HL-60/S4 treated with retinoic acid at 250 ng/mL for 4 days and 3 days (cell line): ENCODE results near the gene HIVEP3.

Source experiments
- in situ Hi-C: fragments of 300-500 bp; cut with MboI; formaldehyde crosslinking; loops from 2 replicates; pipeline ENCODE4 v1.7.0; 2022; ENCODE audit warnings: low sequenced_read_pairs

HIVEP3 gene

DNA sequence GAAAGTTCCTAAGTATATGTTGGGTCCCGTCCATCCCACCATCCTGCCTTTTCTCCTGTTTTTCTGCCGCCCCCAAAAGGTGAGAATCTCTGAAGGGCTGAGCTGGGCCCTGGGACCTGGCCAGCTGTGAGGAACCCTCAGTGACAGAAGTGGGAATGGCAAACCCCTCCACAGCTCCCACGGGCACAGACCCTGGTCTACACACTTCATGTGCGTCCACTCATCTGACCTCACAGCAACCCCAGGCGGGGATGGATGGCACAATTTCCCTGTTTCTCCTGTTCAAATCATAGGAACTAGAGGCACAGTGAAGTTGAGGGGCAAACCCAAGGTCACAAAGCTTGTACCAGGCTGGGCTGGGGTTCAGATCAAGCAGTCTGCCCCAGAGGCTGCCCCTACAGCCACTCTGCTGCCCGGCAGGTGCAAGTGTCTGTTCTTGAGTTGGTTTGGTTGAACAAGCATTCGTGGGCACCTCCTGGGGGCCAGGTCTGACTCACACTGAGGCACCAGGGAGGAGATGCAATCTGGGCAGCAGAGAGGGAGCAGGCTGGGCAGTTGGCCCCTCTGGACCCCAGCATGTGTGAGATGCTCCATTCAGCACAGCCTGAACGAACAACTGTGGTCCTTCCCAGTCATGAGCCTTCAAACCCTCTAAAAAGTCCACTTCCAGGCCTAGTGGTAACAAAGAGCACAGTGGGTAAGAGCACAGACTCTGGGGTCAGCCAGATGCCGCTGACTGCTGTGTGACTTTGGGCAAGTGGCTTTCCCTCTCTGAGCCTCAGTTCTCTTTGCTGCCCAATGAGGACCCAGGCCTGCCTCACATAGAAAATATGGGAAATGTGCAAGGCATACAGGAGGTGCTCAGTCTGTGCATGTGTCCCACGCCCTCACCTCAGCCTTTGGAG lies 438.3 kb downstream of the HIVEP3 start:
- in situ Hi-C loops, result no loop called here

- in situ Hi-C loops, result no loop called here
These were observed 438.9 kb downstream of the HIVEP3 start for GRCh38 chr1:41479808-41480160.

GRCh38 chr1:41479000-41479807 lies 439.5 kb downstream of the HIVEP3 start:
- in situ Hi-C loops, result no loop called here

GRCh38 chr1:41478118-41478748 lies 440.5 kb downstream of the HIVEP3 start:
- in situ Hi-C loops, result no loop called here

DNA sequence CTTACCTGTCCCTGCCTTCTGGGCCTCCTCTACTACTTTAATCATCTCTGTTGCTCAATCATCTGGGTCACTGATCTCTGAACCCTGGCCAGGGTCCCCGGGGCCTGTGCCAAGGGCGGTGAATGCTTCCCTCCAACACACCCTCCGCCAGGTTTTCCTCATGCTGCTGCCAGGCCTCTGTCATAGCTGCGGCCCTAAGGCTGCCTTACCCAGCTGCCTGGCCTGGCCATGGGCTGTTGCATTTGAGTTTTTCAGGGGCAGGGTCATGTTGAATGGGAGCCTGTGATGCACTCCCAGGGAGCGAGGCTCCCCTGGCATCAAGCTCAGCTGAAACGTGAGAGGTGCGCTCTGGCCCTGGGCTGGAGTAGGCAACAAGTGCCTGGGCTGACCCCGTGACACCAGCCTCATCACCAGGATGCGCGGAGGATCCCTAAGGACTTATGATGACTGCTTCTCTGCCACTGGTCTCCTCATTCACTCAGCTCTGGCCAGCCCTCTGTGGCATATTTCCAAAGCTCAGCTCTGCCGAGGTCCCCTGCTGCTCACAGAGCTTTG lies 441.8 kb downstream of the HIVEP3 start:
- in situ Hi-C loops, result no loop called here

GRCh38 chr1:41475859-41476567 lies 442.7 kb downstream of the HIVEP3 start:
- in situ Hi-C loops, result no loop called here

DNA sequence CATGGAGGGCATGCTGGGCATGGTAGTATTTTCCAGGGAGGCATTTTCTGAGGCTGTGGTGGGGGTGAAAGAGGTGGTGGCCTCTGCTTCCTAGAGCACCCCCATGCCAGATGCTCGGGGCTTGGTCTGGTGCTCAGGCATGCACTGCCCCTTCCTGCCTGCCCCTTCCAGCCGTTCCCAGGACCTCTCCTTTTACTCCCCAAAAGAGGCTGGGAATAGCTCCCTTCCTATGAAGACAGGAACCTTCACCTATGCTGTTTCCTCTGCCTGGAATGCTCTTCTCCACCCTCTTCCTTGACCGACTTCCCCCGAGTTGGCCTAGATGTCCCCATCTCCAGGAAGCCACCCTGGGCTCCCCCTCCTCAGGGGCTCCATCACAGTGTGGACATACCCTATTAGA lies 443.4 kb downstream of the HIVEP3 start:
- in situ Hi-C loops, result no loop called here

- in situ Hi-C loops, result no loop called here
These were observed 444.0 kb downstream of the HIVEP3 start for GRCh38 chr1:41474490-41475271.

DNA sequence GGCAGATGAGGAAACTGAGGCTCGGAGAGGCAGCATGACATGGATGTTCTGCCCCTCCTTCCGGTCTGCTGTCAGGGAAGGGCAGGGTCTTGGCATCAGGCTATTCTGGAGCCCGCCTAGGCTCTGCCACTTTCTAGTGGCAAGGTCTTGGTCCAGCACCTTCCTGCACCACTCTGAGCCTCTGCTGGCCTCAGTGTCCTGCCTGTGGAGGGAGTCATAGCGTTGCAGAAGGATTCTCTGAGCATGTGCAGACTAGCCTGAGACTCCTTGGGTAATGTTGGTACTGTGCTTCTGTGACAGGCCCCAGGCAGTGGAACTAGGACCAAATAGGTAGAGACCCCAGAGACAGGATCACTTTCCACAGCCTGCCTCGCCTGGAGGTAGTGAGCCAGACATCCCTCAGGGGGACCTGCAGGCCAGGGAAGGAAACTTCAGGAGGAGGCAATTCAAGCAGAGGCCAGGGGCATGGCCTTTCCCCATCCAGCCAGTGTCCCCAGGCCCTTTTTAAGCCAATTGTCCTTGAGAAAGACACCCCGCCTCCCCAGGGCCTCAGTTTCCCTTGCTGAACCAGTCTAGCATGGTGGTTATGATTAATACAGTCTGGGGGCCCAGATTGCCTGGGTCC lies 444.9 kb downstream of the HIVEP3 start:
- in situ Hi-C loops, result no loop called here

DNA sequence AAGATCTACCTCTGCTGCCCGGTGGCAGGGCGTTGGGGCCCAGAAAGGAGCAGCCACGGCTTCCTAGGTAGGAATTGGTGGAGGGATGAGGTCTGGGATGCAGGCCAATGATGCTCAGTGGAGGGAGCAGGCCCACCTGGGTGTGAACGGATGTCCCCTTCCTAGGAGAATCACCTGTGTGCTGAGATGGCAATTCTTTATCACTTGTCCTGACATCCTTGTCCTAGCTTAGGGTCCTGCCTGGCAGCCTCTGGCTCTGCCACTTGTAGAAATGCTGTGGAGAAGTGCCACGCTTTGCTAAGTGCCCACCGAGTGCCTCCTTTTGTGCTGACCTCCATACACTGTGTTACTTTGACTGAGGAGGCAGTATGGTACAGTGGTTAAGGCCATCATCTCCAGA lies 447.1 kb downstream of the HIVEP3 start:
- in situ Hi-C loops, result no loop called here

- in situ Hi-C loops, result no loop called here
These were observed 449.0 kb downstream of the HIVEP3 start for GRCh38 chr1:41469706-41470105.

- in situ Hi-C loops, result no loop called here
These were observed 450.5 kb downstream of the HIVEP3 start for GRCh38 chr1:41468122-41468762.

DNA sequence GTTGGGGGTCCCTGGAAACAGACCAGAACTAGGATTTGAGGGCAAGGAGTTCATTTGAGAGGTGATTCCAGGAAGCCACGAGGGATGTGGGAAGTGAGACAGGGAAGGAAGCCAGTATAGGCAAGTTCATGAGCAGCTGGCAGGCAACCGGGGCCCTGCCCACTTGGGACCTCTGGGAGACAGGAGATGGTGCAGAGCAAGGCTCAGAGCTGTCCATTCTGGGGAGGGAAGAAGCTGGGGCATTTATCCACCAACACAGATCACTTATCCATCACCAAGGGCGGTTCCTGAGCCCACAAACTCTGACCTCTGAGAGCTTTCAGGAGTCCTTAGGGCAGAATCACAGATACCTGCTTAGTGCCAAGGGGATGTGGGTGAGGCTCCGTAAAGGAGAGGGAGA lies 451.0 kb downstream of the HIVEP3 start:
- in situ Hi-C loops, result no loop called here

- in situ Hi-C loops, result no loop called here
These were observed 452.6 kb downstream of the HIVEP3 start for GRCh38 chr1:41466146-41466545.

GRCh38 chr1:41465741-41466140 lies 453.0 kb downstream of the HIVEP3 start:
- in situ Hi-C loops, result no loop called here

DNA sequence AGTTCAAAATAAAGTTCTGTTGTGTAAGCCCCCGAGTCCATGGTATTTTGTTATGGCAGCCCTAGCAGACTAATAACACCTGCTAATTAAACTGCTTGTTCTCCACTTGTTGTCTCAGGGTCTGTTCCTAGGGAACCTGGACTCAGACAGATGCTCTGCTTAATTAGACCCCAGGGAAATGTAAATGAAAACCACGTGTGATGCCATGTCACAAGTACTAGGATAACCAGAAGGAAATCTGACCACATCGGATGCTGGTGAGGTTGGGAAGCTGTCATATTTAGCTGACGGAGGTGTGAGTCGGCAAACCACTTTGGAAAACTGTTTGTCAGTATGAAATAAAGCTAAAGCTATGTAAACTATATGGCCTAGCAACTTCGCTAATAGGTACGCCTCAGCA lies 453.8 kb downstream of the HIVEP3 start:
- in situ Hi-C loops, result no loop called here

DNA sequence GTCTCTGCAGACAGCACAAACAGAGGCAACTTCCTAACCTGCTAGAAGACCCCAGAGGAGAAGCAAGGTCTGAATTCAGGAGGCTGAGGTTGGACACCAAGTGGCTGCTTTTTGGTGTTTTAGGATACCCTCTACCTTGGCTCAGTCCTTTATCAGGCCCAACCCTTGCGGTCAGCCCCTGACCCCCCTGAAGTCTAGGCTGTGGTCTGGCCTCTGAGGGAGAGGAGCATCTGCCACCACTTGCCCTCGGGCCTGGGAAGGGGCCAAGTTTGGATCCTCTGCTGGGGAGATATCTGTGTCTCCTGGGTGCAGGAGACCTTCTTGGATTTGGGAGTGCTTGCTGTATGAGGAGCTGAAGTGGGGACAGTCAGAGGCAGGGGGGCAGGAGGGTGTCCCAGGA lies 455.2 kb downstream of the HIVEP3 start:
- in situ Hi-C loops, result no loop called here

DNA sequence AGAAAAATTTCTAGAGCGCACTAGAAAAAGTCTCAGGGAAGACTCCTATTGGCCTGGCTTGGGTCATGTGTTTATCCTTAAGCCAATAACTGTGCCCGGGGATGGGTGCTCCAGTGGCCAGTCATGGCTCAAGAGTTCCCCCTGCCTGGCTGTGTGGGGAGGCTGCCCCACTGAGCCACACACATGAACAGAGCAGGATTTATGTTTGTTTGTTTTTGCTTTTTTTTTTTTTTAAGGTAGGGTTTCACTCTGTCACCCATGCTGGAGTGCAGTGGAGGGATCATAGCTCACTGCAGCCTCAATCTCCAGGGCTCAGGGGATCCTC lies 456.1 kb downstream of the HIVEP3 start:
- in situ Hi-C loops, result no loop called here
